Prostate gland (tissue), 2 donors: ENCODE measurements around the gene TFF2. TPM values are rescaled to one million over a fixed set of nuclear protein-coding genes. Genes with fewer than 3 reads are reported as not detected.

ENCODE experiments used
- DNase-seq: peaks from one replicate; pipeline ENCODE4 v3.0.0-alpha.2; 2019; ENCODE audit warnings: low spot score
- H3K27ac ChIP-seq, 2 donors: fragments of 200-600 bp; sonication (generic); 2 replicates each; pipeline ENCODE4 v1.5.1; 2017 to 2019
- H3K27me3 ChIP-seq: fragments of 200-600 bp; sonication (generic); replicated peaks from 2 replicates; pipeline ENCODE4 v1.5.1; 2019; ENCODE audit not compliant: insufficient read depth
- H3K36me3 ChIP-seq, 2 donors: fragments of 200-600 bp; sonication (generic); 1 replicate in 1 of 2; 2 replicates in 1 of 2; pipeline versions ENCODE4 v1.5.1 to v1.8.1; 2017 to 2019
- H3K4me1 ChIP-seq: fragments of 200-600 bp; sonication (generic); replicated peaks from 2 replicates; pipeline ENCODE4 v1.5.1; 2019
- H3K4me3 ChIP-seq, 2 donors: fragments of 200-600 bp; sonication (generic); 2 replicates each; pipeline ENCODE4 v1.5.1; 2017 to 2019
- H3K9me3 ChIP-seq: fragments of 200-600 bp; sonication (generic); 2 replicates; pipeline ENCODE4 v1.5.1; 2017
- POLR2A ChIP-seq: fragments of 450-650 bp; IDR thresholded peaks from one replicate; pipeline ENCODE4 v1.6.1; 2016; ENCODE audit warnings: antibody characterized with exemption, mild to moderate bottlenecking
- POLR2AphosphoS5 ChIP-seq: sonication (generic); formaldehyde crosslinking; IDR thresholded peaks from one replicate; pipeline ENCODE4 v1.6.1; 2017; ENCODE audit warnings: antibody characterized with exemption
- WGBS: methylation state at CpG from one replicate; pipeline ENCODE4 v1.1.5; 2018; 5-methylcytosine and 5-hydroxymethylcytosine counted together
- intact Hi-C: fragments of 100-400 bp; cut with DNase I; formaldehyde crosslinking; loops from one replicate; pipeline ENCODE4 v1.14.2; 2022
- total RNA-seq, 2 donors: library from RNA; depleted of rRNA; stranded (reverse); fragments of >200 nt; gene quantifications; one replicate each; pipeline ENCODE4 v1.1.0, GENCODE V29; 2016
- TF ChIP-seq, protein P1 (sequence below), 4 experiments: fragments of 200-600 bp in 2 of 4; fragments of 450-650 bp in 2 of 4; sonication (generic) in 2 of 4; IDR thresholded peaks; 1 replicate in 3 of 4; 2 replicates in 1 of 4; pipeline ENCODE4 v1.5.1; 2016 to 2019; ENCODE audit warnings: antibody characterized with exemption in 4 of 4, mild to moderate bottlenecking in 2 of 4, moderate library complexity in 2 of 4

Gene TFF2
- total RNA-seq, 2 donors from 2014 or later: not detected

DNA sequence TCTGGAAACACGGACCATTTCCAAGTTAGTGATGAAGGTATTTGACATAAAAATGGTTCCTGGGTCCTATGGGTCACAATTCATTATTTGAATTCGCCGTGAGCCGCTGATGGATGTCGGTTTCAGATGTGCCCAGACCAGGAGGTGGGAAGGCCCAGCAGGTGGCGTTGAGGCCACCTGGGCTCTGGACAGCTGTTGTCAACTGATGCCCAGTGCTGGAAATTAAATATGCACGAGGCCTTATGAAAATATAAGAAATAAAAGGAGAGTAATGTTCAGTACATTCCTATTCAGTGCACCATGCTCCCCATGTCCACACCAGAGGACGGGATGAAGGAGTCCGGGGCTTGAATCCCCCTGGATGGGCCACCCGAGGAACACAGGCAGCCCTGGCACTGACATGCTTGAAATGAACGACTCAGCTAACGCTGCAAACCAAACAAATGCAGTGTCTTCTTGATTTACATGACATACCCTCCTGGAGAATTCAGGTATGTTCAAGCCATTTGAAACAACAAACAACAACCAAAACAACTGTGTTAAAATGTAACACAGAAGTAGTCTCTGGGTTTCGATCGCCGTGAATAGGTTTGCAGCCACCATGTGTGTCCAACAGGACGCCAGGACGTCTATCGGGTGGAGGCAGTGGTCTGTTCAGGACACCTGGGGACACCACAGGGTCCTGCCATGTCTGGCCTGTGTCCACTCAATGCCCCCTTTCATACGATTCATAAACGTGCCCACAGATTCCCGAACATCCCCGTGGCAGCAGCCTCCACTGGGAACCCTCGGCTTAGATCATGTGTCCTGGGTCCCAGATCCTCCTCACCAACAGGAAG lies 41.7 kb downstream of the TFF2 start:
- H3K9me3 ChIP-seq: no peaks in the 10 kb centered on the region
- no peaks in the 10 kb centered on the region for H3K27me3 ChIP-seq
- no peak for DNase-seq
- H3K36me3 ChIP-seq: no peaks in the 10 kb centered on the region
- WGBS: 58% methylated on average over 23 of the region's 23 CpGs
- intact Hi-C loops: no loop called here
- TF ChIP-seq POLR2AphosphoS5 (no peak), POLR2A (no peak)
- TF ChIP-seq, protein P1, sequence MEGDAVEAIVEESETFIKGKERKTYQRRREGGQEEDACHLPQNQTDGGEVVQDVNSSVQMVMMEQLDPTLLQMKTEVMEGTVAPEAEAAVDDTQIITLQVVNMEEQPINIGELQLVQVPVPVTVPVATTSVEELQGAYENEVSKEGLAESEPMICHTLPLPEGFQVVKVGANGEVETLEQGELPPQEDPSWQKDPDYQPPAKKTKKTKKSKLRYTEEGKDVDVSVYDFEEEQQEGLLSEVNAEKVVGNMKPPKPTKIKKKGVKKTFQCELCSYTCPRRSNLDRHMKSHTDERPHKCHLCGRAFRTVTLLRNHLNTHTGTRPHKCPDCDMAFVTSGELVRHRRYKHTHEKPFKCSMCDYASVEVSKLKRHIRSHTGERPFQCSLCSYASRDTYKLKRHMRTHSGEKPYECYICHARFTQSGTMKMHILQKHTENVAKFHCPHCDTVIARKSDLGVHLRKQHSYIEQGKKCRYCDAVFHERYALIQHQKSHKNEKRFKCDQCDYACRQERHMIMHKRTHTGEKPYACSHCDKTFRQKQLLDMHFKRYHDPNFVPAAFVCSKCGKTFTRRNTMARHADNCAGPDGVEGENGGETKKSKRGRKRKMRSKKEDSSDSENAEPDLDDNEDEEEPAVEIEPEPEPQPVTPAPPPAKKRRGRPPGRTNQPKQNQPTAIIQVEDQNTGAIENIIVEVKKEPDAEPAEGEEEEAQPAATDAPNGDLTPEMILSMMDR (IDR thresholded peaks at IDR 0.05): peak in 1 of 4 experiments; percentile 16
- H3K4me1 ChIP-seq: no peaks in the 10 kb centered on the region
- no peak overlapping the region for H3K4me3 ChIP-seq
- no peak overlapping the region for H3K27ac ChIP-seq

DNA sequence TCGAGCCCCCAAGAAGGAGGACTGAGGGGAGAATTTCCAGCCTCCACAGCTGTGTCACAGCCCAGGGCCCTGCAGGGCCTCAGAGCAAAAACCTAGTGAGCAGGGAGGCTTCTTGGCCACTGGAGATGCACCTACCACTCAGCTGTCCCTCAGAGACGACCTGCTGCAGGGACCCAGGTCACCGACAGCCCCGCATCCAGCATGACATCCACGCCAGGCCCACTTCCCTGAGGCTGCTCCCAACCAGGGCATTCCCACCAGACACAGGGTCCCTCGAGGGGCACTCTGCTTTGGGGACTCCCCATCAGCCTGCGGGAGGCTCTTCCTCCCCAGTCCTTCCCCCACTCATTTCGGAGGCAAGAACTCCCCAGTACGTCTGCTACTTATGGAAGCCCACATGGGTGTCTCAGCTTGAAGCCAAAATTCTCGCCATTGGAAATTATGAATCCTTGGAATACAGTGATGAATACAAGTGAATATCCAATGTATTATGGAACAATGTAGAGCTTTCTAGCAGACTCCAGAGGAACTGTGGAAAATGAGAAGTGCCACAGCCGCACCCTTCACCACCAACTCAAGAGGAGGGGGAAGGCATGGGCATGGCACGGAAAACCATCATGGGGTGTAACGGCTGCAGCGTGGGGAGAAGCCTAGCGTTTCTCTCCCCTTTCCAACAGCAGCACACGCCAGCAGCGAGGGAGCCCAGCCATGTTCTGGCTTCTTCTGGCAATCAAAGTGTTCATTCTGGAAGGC lies 42.5 kb downstream of the TFF2 start:
- Histone ChIP-seq H3K27me3 (no peaks in the 10 kb centered on the region), H3K4me1 (no peaks in the 10 kb centered on the region), H3K4me3 (no peak overlapping the region), H3K36me3 (no peaks in the 10 kb centered on the region), H3K27ac (no peak overlapping the region), H3K9me3 (no peaks in the 10 kb centered on the region)
- intact Hi-C loops: no loop called here
- WGBS: 88% methylated on average over 17 of the region's 17 CpGs
- DNase-seq: no peak
- no peak for TF ChIP-seq POLR2AphosphoS5
- TF ChIP-seq, protein P1 (IDR thresholded peaks at IDR 0.05): no peak
- no peak for TF ChIP-seq POLR2A

DNA sequence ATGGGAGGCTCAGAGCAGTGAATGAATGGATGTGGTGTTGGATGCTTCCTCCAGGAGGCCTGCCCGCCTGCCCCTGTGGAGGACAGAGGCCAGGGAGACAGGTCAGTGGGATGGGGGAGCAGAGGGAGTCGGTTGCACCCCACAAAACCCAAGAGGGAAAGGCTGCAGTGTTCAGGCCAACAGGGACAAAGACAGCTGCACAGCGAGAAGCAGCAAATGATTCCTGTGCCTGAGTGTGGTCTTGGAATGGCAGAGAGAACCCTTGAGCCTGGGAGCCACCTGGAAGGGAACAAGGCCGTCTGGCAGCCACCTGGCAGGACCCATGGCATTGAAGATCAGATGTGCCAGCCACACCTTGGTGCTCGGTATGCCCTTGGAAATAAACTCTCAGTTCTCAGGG lies 43.7 kb downstream of the TFF2 start:
- WGBS: 72% methylated on average over 5 of the region's 5 CpGs
- Histone ChIP-seq H3K4me3 (no peak overlapping the region), H3K9me3 (no peaks in the 10 kb centered on the region), H3K27ac (no peak overlapping the region), H3K4me1 (no peaks in the 10 kb centered on the region), H3K27me3 (no peaks in the 10 kb centered on the region), H3K36me3 (no peaks in the 10 kb centered on the region)
- TF ChIP-seq POLR2A (no peak), POLR2AphosphoS5 (no peak)
- TF ChIP-seq, protein P1 (IDR thresholded peaks at IDR 0.05): no peak
- DNase-seq: no peak
- intact Hi-C loops: no loop called here

DNA sequence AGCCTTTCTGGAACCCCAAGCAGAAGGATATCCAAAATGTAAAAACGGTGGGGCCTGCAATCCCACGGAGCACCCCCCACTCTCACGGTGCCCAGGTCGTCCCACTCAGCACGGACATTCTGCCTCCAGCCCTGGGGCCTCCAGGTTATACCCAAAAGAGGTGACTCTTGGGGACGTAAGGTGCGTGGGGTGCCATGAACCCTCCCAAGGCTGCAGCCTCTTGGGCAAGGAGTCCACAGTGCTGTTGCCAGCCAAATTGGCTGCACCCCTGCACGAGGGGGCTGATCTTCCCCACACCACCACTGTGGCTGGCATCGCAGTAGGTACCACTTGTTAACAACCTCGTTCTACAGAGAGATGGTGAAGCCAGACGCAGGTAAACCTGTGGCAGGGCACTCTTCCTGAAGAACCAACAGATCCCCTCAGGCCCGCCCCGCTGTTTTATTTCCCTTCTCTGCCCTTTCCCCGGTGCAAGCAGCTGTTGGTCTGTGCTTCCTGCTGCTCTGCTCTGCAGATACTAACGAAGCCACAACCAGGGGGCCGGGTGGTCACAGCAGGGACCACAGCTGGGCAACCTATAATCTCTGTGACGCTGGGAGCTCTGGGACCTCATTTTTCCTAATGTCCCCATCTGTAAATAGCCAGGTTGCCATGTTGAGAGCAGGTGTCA lies 44.3 kb downstream of the TFF2 start:
- no peak overlapping the region for H3K27ac ChIP-seq
- H3K4me1 ChIP-seq: no peaks in the 10 kb centered on the region
- H3K4me3 ChIP-seq: no peak overlapping the region
- TF ChIP-seq POLR2AphosphoS5 (no peak), POLR2A (no peak)
- TF ChIP-seq, protein P1 (IDR thresholded peaks at IDR 0.05): no peak
- 78% methylated on average over 17 of the region's 17 CpGs for WGBS
- H3K27me3 ChIP-seq: no peaks in the 10 kb centered on the region
- H3K36me3 ChIP-seq: no peaks in the 10 kb centered on the region
- no peak for DNase-seq
- intact Hi-C loops: no loop called here
- H3K9me3 ChIP-seq: no peaks in the 10 kb centered on the region
